ENCODE measurements around the gene LZTS2. TPM values are rescaled to one million over a fixed set of nuclear protein-coding genes. Genes with fewer than 3 reads are reported as not detected.

The LZTS2 gene
- total and polyA plus RNA-seq, 10 of the 15 experiments (the other 5 are each of a cell fraction or from before 2014, with no cell fraction given), result 0.08 to 13.4 (median 7.2) TPM

- TF ChIP-seq MAX (IDR thresholded peaks at IDR 0.05; ENCODE audit: low read depth, low read length) (no peak), FOS (IDR thresholded peaks at IDR 0.05; ENCODE audit: borderline replicate concordance, extremely low read depth, insufficient read length) (no peak), PML (IDR thresholded peaks at IDR 0.05; ENCODE audit: low read length) (no peak), CTCF (IDR thresholded peaks at IDR 0.05 in 2 of 3, conservative IDR thresholded peaks at IDR 0.05 in 1 of 3; ENCODE audit: control insufficient read depth in 2 of 3, extremely low read depth in 1 of 3, insufficient read depth in 1 of 3, low read depth in 3 of 3, low read length in 3 of 3) (peak; percentile 79 to 87 (median 81)), ZNF274 (IDR thresholded peaks at IDR 0.05; ENCODE audit: insufficient read depth, insufficient read length) (no peak), CREB1 (IDR thresholded peaks at IDR 0.05; ENCODE audit: low read depth) (no peak), SP1 (IDR thresholded peaks at IDR 0.05; ENCODE audit: low read depth, low read length) (no peak), NFXL1 (IDR thresholded peaks at IDR 0.05; ENCODE audit: borderline replicate concordance) (no peak), ZBTB40 (IDR thresholded peaks at IDR 0.05; ENCODE audit: borderline replicate concordance) (no peak), RAD21 (IDR thresholded peaks at IDR 0.05; ENCODE audit: insufficient read depth, low read depth, low read length) (no peak), YY1 (IDR thresholded peaks at IDR 0.05; ENCODE audit: low read depth, low read length) (peak; percentile 64), ZZZ3 (IDR thresholded peaks at IDR 0.05; ENCODE audit: control insufficient read depth, insufficient read length, low read depth) (no peak), RELA (IDR thresholded peaks at IDR 0.05; ENCODE audit: borderline replicate concordance, partially characterized antibody) (peak; percentile 14), NFIC (IDR thresholded peaks at IDR 0.05; ENCODE audit: low read depth, low read length) (no peak), MXI1 (IDR thresholded peaks at IDR 0.05; ENCODE audit: low read depth, low read length) (0 out of 2 replicates have a peak, but pooled peaks have one; percentile 9), GABPA (IDR thresholded peaks at IDR 0.05; ENCODE audit: low read depth) (no peak), ZNF207 (IDR thresholded peaks at IDR 0.05; ENCODE audit: borderline replicate concordance) (peak; percentile 97), MLLT1 (IDR thresholded peaks at IDR 0.05) (no peak), MEF2A (IDR thresholded peaks at IDR 0.05; ENCODE audit: insufficient read depth, low read depth, low read length) (no peak), RBBP5 (conservative IDR thresholded peaks at IDR 0.05) (no peak), MTA2 (IDR thresholded peaks at IDR 0.05; ENCODE audit: low read depth) (no peak), WRNIP1 (IDR thresholded peaks at IDR 0.05; ENCODE audit: borderline replicate concordance, low read depth, low read length) (no peak), SREBF1 (IDR thresholded peaks at IDR 0.05; ENCODE audit: low read length) (no peak), CBX5 (IDR thresholded peaks at IDR 0.05; ENCODE audit: low read depth) (no peak)
Measured at GRCh38 chr10:100998991-100999741, 442 bp upstream of the LZTS2 start (continued).
